SK-N-MC (cell line): Measurements from ENCODE around the gene ANKS3.

ENCODE experiments used
- EZH2 ChIP-seq: fragments of 200-600 bp; sonication (generic); IDR thresholded peaks from one replicate; pipeline ENCODE4 v1.6.1; 2017; ENCODE audit warnings: antibody characterized with exemption
- FOXP2 ChIP-seq: optimal IDR thresholded peaks from 2 replicates; pipeline ENCODE3; 2011; ENCODE audit warnings: mild to moderate bottlenecking, moderate library complexity; ENCODE audit not compliant: insufficient read depth; ENCODE audit errors: extremely low read length, control extremely low read depth
- POLR2AphosphoS5 ChIP-seq: IDR thresholded peaks from 2 replicates; pipeline ENCODE4 v1.6.1; 2012; ENCODE audit warnings: mild to moderate bottlenecking, low read depth, low read length, borderline replicate concordance

DNA sequence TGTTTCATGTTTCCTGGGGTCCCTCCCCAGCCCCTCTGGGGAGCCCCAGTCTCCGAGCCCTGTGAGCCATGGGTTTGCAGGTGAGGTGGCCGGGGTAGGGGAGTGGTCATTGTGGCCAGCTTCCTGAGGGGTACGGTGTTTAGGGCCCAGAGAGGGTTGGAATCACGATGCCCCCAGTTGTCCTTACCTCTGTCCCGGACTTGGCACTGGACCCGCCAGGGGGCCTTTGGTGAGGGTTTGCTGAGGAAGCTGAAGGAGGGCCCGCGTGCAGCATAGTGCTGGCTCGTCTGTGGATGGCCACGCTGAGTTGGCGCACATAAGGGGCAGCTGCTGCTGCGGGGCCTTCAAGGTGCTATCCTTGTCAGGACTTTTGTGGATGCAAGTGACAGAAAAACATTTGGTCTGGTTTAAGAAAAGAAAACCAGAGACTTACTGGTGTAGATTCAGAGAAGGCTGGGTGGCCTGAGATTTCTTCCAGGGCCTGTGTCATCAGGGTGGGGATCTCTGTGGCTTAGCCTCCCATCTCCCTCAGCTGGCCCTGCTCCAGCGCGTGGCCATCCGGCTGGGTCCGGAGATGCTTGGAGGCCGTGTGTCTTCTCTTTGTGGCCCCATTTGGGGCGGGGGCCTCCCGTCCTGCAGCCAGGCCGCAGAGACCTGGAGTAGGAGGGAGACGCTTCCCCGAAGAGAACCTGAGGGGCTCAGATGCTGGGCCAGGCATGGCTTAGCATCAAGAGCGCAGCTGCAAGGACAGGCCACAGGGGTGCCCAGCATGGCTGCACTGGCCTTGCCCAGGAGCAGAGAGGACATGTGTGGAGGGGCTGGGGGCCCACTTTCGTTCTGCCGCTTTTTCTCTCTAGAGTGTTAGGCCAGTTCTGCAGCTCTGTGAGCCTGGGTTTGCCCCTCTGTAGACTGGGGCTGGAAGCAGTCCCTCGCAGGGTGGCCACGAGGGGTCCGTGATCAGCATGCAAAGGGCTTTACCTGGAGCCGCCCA is 74.4 kb downstream of the ANKS3 start:
- TF ChIP-seq EZH2 (no peak), POLR2AphosphoS5 (no peak), FOXP2 (no peak)
